Neural crest cell (in vitro differentiated cells): ENCODE results near the gene TACR2. TPM values are rescaled to one million over a fixed set of nuclear protein-coding genes. Genes with fewer than 3 reads are reported as not detected.

Experiments
- DNase-seq: peaks from one replicate; pipeline ENCODE4 v3.0.0; 2021; ENCODE audit warnings: low read depth, mixed read lengths, low spot score
- H3K27ac Mint-ChIP-seq: one replicate; pipeline ENCODE4 v1.8.0; 2021; ENCODE audit warnings: mild to moderate bottlenecking, mixed read lengths; ENCODE audit not compliant: unreplicated experiment
- H3K27me3 Mint-ChIP-seq: 2 replicates; pipeline ENCODE4 v1.8.0; 2021; ENCODE audit warnings: low read depth, mild to moderate bottlenecking, mixed read lengths
- H3K36me3 Mint-ChIP-seq: 2 replicates; pipeline ENCODE4 v1.8.0; 2021; ENCODE audit warnings: low read depth, mild to moderate bottlenecking, mixed read lengths
- H3K4me1 Mint-ChIP-seq: 2 replicates; pipeline ENCODE4 v1.8.0; 2021; ENCODE audit warnings: mixed read lengths
- H3K4me3 Mint-ChIP-seq: one replicate; pipeline ENCODE4 v1.8.0; 2021; ENCODE audit warnings: mild to moderate bottlenecking, mixed read lengths
- H3K9me3 Mint-ChIP-seq: 2 replicates; pipeline ENCODE4 v1.8.0; 2021; ENCODE audit warnings: mixed read lengths
- CTCF ChIP-seq: fragments of 200-600 bp; sonication (generic); conservative IDR thresholded peaks from 2 replicates; pipeline ENCODE4 v1.5.0; 2021; ENCODE audit warnings: antibody characterized with exemption, mild to moderate bottlenecking
- total RNA-seq: library from RNA; stranded (reverse); gene quantifications from 2 replicates; pipeline ENCODE4 v1.2.1, GENCODE V29; 2021

TACR2 gene
- total RNA-seq, 1 donor from 2014 or later = not detected

- no peak overlapping the region for H3K27ac Mint-ChIP-seq
- peaks cover 9% of the 10 kb centered on the region for H3K36me3 Mint-ChIP-seq
- no peak for DNase-seq
- no peaks in the 10 kb centered on the region for H3K9me3 Mint-ChIP-seq
- H3K4me3 Mint-ChIP-seq = no peak overlapping the region
- H3K4me1 Mint-ChIP-seq = peaks cover 16% of the 10 kb centered on the region
- no peaks in the 10 kb centered on the region for H3K27me3 Mint-ChIP-seq
- no peak for TF ChIP-seq CTCF
Measured at GRCh38 chr10:69388488-69388887, 28.2 kb downstream of the TACR2 start.

GRCh38 chr10:69387500-69387899, 29.2 kb downstream of the TACR2 start:
- no peak overlapping the region for H3K27ac Mint-ChIP-seq
- no peaks in the 10 kb centered on the region for H3K9me3 Mint-ChIP-seq
- H3K27me3 Mint-ChIP-seq = no peaks in the 10 kb centered on the region
- no peak overlapping the region for H3K4me3 Mint-ChIP-seq
- H3K4me1 Mint-ChIP-seq = peaks cover 13% of the 10 kb centered on the region
- peaks cover 9% of the 10 kb centered on the region for H3K36me3 Mint-ChIP-seq
- TF ChIP-seq CTCF = no peak
- DNase-seq = no peak

GRCh38 chr10:69385454-69386350, 31.0 kb downstream of the TACR2 start:
- TF ChIP-seq CTCF = no peak
- DNase-seq = no peak
- Mint-ChIP-seq H3K27me3 (no peaks in the 10 kb centered on the region), H3K36me3 (peaks cover 9% of the 10 kb centered on the region), H3K4me3 (no peak overlapping the region), H3K9me3 (no peaks in the 10 kb centered on the region), H3K27ac (no peak overlapping the region), H3K4me1 (peaks cover 5% of the 10 kb centered on the region)

- no peaks in the 10 kb centered on the region for H3K4me1 Mint-ChIP-seq
- H3K9me3 Mint-ChIP-seq = no peaks in the 10 kb centered on the region
- H3K36me3 Mint-ChIP-seq = peaks cover 11% of the 10 kb centered on the region
- no peak overlapping the region for H3K4me3 Mint-ChIP-seq
- H3K27ac Mint-ChIP-seq = peak overlapping the region; percentile 88
- no peaks in the 10 kb centered on the region for H3K27me3 Mint-ChIP-seq
- no peak for DNase-seq
- no peak for TF ChIP-seq CTCF
Measured at GRCh38 chr10:69384320-69384719, 32.4 kb downstream of the TACR2 start.

- no peak for TF ChIP-seq CTCF
- no peaks in the 10 kb centered on the region for H3K9me3 Mint-ChIP-seq
- H3K36me3 Mint-ChIP-seq = peaks cover 11% of the 10 kb centered on the region
- no peaks in the 10 kb centered on the region for H3K27me3 Mint-ChIP-seq
- H3K4me3 Mint-ChIP-seq = no peak overlapping the region
- no peaks in the 10 kb centered on the region for H3K4me1 Mint-ChIP-seq
- no peak overlapping the region for H3K27ac Mint-ChIP-seq
- DNase-seq = no peak
Measured at GRCh38 chr10:69383558-69383957, 33.2 kb downstream of the TACR2 start.
